RWPE1 (cell line): ENCODE results near the gene RMND1.

Experiments
- CTCF ChIA-PET: fragments of 350-600 bp; sonication (Branson Sonifier 250); formaldehyde crosslinking; extraction: SDS; loops from one replicate; lab custom pipeline; 2021; lab: Yijun Ruan, JAX
- POLR2A ChIA-PET: fragments of 400-600 bp; formaldehyde crosslinking; extraction: SDS; loops from one replicate; lab custom pipeline; 2020; ENCODE audit warnings: antibody characterized with exemption; ENCODE audit not compliant: low non-redundant PET; lab: Yijun Ruan, JAX
- DNase-seq: peaks from one replicate; pipeline ENCODE4 v3.0.0; 2012; ENCODE audit warnings: low spot score
- H3K27ac ChIP-seq: fragments of 450-650 bp; 2 replicates; pipeline ENCODE4 v1.5.1; 2017
- CTCF ChIP-seq: fragments of 450-650 bp; conservative IDR thresholded peaks from 2 replicates; pipeline ENCODE4 v1.5.1; 2017; ENCODE audit warnings: low read depth, mild to moderate bottlenecking

Gene RMND1

DNA sequence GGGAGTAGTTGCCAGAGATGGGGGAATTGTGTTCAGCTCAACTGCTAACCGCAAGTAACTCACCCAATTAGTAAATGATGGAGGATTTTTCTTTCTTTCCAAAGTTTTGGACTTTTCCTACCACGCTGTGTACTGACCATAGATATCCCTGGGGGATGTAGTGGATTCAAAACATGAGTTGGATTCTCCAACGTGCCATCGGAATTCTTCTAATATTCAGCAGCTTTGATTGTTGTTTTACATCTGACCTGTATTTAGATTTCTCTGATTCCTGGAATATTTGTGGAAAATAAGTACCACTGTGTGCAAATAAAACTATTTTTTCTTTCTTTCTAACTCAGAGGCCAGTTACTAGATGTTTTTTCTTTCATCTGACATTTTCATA, 43.0 kb upstream of the RMND1 start:
- no peak overlapping the region for H3K27ac ChIP-seq
- TF ChIP-seq CTCF: no peak
- ChIA-PET CTCF (interaction anchor here (0.6 kb wide), 2 partner anchors 603 to 771 kb away, joined by 3 read pairs; no protein-coding TSS in a partner anchor), POLR2A (no interaction called here)
- no peak for DNase-seq

GRCh38 chr6:151494235-151494935, 42.5 kb upstream of the RMND1 start:
- DNase-seq: peak; percentile 33
- CTCF ChIA-PET: interaction anchor here (0.6 kb wide), 2 partner anchors 602 to 772 kb away, joined by 3 read pairs; no protein-coding TSS in a partner anchor
- POLR2A ChIA-PET: no interaction called here
- H3K27ac ChIP-seq: peak overlapping the region; percentile 11; the same call in 1 of the 2 replicates
- TF ChIP-seq CTCF: no peak

- no peak for DNase-seq
- ChIA-PET POLR2A (no interaction called here), CTCF (no interaction called here)
- TF ChIP-seq CTCF: no peak
- H3K27ac ChIP-seq: peak within 1 kb of the TSS; percentile 11; the same call in 1 of the 2 replicates
Observed at GRCh38 chr6:151493804-151494234, 41.9 kb upstream of the RMND1 start, which contains the start of gene CCDC170. Gene CCDC170 (plus strand): TSS chr6:151494017. CDS start chr6:151494129, 112 bp downstream.

- ChIA-PET POLR2A (no interaction called here), CTCF (no interaction called here)
- H3K27ac ChIP-seq: no peak overlapping the region
- DNase-seq: no peak
- no peak for TF ChIP-seq CTCF
Observed at GRCh38 chr6:151493161-151493803, 41.4 kb upstream of the RMND1 start.

DNA sequence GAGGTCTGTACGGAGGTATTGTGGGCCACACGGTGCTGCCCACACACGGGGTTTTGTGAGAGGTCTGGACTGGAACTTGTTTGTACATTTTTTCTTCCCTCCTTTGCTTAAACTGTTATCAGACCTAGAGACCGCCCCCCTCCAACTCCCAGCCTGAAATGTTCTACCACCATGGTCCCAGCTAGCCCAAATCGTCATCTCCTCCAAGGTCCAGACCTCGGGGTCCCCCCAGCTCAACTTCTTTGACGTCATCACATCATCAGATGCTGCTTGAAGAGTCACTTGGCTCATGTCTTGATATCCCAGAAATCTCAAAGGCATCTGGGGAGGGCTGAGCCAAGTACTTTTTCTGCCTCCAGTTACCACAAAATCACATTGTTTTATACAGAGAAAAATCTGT, 39.1 kb upstream of the RMND1 start:
- POLR2A ChIA-PET: no interaction called here
- TF ChIP-seq CTCF: no peak
- DNase-seq: no peak
- CTCF ChIA-PET: no interaction called here
- H3K27ac ChIP-seq: no peak overlapping the region

GRCh38 chr6:151488226-151488625, 36.3 kb upstream of the RMND1 start:
- H3K27ac ChIP-seq: no peak overlapping the region
- DNase-seq: no peak
- POLR2A ChIA-PET: no interaction called here
- no peak for TF ChIP-seq CTCF
- CTCF ChIA-PET: interaction anchor here (0.6 kb wide), 1 partner anchor 39 kb away, joined by 4 read pairs; no protein-coding TSS in a partner anchor
